ENCODE measurements around the gene GOLM1.

The GOLM1 gene

DNA sequence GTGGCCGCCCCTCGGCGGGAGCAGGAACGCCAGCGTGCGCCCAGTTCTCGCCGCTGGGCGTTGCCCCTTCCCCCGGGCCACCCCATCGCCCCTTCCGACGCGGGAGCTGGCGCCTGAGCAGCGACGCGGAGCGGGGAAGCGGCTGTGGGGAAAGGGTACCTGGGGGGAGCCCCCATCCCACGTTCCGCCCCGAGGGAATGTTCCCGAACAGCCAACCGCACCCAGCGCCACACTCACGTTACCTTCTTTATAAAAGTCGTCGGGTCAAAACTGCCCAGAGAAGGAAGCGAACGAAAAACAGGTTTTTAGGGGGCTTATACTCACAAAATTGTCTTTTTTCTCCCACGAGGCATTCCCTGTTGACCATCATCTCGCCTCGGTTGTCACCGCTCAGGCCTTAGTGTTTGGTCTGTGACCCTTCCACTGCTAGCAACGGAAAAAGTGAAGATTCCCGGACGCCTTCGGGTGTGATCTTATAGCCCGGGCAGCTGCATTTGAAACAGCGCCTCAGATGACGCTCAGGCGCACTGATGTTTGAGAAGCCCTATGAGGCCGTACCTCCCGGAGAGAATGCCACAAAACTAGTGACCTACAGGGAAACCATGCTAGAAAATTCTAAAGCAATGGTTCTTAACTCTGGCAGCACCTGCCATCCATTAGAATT lies 475 bp upstream of the GOLM1 start:
- Mint-ChIP-seq H3K9me3 (ENCODE audit: low read depth) (no peaks in the 10 kb centered on the region), H3K27ac (peak overlapping the region; percentile 83), H3K36me3 (no peaks in the 10 kb centered on the region), H3K4me3 (peak overlapping the region; percentile 94), H3K4me1 (ENCODE audit: low read depth) (peaks cover 9% of the 10 kb centered on the region), H3K27me3 (peaks cover 24% of the 10 kb centered on the region)

DNA sequence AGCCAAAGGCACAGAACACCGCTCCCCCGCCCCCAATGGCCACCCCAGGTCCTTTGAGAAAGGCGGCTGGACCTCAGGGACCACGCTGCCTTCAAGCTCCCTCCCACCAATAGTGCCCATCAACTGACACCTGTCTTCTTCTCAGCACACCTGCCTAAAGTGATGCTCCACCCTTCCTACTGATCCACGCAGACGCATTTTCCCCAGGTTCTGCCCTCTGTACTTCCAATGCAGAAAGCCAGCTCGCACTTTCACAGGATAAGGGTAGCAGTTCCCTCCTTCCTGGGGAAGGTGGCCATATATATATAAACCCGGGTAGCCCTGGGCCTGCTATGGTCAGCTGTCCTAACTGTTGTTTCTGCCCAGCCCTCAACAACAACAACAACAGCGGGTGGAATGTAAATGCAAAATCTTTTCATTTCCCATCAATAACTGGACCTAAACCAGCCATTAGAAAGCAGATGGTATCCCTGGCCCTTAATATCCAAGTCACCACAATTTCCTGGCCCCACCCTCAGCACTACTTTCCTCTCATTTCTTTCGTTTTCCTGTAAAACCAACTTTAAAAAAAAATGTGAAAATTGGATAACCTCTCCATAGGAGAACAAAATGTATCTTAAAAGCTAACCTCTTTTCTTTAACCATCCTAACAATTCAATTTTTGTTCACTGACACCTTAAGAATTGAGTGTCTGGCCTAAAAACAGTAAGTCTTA lies 1.7 kb downstream of the GOLM1 start:
- Mint-ChIP-seq H3K9me3 (ENCODE audit: low read depth) (no peaks in the 10 kb centered on the region), H3K4me1 (ENCODE audit: low read depth) (peaks cover 9% of the 10 kb centered on the region), H3K4me3 (peak overlapping the region; percentile 69), H3K27ac (no peak overlapping the region), H3K27me3 (peaks cover 20% of the 10 kb centered on the region), H3K36me3 (no peaks in the 10 kb centered on the region)

DNA sequence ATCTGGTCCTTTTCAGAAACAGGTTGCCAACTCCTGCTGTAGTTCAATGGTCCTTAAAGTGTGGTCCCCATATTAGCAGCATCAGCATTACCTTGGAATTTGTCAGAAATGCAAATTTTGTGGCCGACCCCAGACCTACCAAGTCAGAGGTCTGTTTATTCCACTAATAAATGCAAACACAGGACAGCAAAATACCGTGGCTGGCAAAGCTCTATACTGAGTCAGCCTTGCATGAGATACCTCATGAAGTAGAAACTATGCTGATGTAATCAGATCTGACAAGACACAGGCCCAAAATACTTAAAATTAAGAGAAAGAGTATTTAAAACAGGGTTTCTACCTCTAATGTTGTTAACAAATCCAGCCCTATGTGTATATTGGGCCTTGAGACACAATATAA lies 3.0 kb downstream of the GOLM1 start:
- Mint-ChIP-seq H3K4me1 (ENCODE audit: low read depth) (peaks cover 9% of the 10 kb centered on the region), H3K27me3 (peaks cover 20% of the 10 kb centered on the region), H3K36me3 (no peaks in the 10 kb centered on the region), H3K27ac (no peak overlapping the region), H3K9me3 (ENCODE audit: low read depth) (no peaks in the 10 kb centered on the region), H3K4me3 (no peak overlapping the region)

DNA sequence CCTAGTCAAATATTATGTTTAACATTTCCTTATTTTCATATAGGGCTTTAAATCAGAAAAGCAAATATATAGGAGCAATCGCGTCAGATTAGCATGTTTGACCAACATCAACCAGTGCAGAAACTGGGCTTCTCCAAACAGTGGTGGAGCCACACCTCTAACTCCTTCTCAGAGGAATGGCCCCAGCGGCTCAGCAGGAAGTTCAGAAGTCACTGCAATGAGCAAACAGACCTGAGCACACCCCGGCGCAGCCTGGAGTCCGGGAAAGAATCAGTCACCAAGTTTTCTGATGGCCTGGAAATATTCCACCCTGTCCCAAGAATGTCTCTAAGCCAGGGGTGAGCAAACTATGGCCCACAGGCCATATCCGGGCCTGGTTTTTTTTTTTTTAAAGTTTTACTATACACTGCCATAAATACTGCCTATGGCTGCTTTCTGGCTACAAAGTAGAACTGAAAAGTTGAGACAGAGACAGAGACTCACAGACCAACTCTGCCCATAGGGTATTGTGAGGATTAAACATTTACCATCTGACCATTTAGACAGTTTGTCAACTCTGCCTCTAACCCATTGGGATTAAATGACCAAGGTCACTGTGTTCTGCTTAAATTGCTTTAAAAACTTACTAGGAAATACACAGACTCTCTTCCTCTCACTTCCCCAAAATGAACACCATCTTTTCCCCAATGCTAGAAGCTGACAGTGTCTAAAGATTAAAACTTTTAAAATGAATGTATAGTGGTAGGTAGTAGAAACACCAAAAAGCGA lies 5.4 kb downstream of the GOLM1 start:
- Mint-ChIP-seq H3K4me3 (no peak overlapping the region), H3K4me1 (ENCODE audit: low read depth) (no peaks in the 10 kb centered on the region), H3K27ac (no peak overlapping the region), H3K36me3 (peaks cover 3% of the 10 kb centered on the region), H3K9me3 (ENCODE audit: low read depth) (peaks cover 4% of the 10 kb centered on the region), H3K27me3 (peaks cover 14% of the 10 kb centered on the region)

DNA sequence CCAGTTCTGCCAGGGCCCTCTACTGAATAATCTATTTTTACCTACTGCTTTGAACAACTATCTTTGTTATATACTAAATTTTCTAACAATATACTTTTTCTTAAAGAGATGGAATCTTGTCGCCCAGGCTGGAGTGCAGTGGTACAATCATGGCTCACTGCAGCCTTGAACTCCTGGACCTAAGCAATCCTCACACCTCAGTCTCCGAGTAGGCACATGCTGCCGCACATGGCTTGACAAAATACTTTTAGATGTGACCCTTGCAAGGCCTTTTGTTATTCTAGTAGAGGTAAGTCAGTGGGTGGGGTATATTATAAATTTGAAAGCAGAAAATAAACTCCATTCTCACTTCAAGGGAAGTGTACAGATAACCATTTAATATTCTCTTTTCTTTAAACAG lies 7.9 kb downstream of the GOLM1 start:
- Mint-ChIP-seq H3K27me3 (peaks cover 3% of the 10 kb centered on the region), H3K4me1 (ENCODE audit: low read depth) (no peaks in the 10 kb centered on the region), H3K36me3 (peaks cover 3% of the 10 kb centered on the region), H3K4me3 (no peak overlapping the region), H3K27ac (no peak overlapping the region), H3K9me3 (ENCODE audit: low read depth) (peaks cover 4% of the 10 kb centered on the region)

DNA sequence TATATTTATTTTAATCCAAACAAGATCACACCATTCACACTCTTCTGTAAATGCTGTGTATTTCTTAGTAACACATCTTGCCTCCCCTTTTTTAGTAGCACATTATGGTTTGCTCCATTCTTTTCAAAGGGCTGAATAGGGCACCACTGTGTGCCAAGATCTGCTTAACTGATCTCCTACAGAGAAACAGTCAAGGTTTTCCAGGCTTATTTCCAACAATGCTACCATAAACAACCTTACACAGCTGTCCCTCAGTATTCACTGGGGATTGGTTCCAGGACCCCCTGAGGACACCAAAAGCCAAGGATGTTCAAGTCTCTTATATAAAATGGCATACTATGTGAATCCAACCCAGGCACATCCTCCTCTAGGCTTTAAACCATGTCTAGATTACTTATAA lies 16.5 kb downstream of the GOLM1 start:
- Mint-ChIP-seq H3K27ac (no peak overlapping the region), H3K27me3 (peaks cover 2% of the 10 kb centered on the region), H3K36me3 (no peaks in the 10 kb centered on the region), H3K9me3 (ENCODE audit: low read depth) (no peaks in the 10 kb centered on the region), H3K4me1 (ENCODE audit: low read depth) (no peaks in the 10 kb centered on the region), H3K4me3 (no peak overlapping the region)

DNA sequence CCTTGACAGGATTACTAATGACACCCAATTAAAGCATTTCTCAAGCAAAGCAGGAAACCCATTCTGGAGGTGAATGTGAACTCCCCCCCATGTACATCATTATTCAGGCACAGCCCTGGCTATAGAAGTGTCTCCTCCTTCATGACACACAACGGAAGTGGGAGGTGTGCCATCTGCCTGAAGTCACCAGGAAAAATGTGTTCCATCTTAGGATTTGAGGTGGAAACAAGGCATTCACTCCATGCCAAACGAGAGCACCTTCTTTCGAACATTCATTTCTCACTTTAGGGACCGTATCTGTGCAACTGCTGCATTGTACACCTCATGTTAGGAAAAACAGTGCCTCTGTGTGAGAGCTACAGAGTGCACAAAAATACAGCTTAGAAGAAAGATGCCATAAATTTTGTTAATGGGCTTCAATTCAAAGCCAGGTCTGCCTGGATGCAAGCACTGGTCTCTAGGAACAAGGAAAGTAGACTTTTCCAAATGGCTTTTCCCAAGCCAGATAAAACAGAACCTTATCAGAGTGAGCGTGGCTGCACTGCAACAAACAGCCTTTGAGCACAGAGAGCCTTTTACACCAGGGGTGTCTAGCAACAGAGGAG lies 19.4 kb downstream of the GOLM1 start:
- no peak overlapping the region for H3K27ac Mint-ChIP-seq
- H3K36me3 Mint-ChIP-seq: no peaks in the 10 kb centered on the region
- no peaks in the 10 kb centered on the region for H3K27me3 Mint-ChIP-seq
- H3K4me3 Mint-ChIP-seq: no peak overlapping the region
- H3K4me1 Mint-ChIP-seq (ENCODE audit: low read depth): peaks cover 7% of the 10 kb centered on the region
- no peaks in the 10 kb centered on the region for H3K9me3 Mint-ChIP-seq (ENCODE audit: low read depth)

DNA sequence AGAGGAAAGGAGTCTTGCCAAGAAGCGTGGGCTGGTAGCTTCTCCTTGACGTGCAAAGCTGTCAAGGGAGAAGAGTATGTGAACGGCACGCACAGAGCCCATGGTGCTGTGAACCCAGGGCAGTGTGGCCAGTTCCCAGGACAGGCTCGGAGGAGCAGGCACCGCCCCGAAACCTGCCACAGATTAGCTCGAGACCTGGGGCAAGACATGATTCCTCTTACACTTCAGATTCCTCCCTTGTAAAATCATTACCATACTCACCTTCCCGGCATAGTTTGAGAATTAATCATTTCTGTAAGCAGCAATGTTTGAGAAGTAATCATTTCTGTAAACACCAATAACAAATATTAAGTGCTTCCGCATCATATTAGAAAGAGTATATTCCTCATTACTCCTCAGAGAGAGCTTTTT lies 19.9 kb downstream of the GOLM1 start:
- no peaks in the 10 kb centered on the region for H3K27me3 Mint-ChIP-seq
- no peaks in the 10 kb centered on the region for H3K9me3 Mint-ChIP-seq (ENCODE audit: low read depth)
- no peaks in the 10 kb centered on the region for H3K36me3 Mint-ChIP-seq
- peaks cover 7% of the 10 kb centered on the region for H3K4me1 Mint-ChIP-seq (ENCODE audit: low read depth)
- no peak overlapping the region for H3K27ac Mint-ChIP-seq
- H3K4me3 Mint-ChIP-seq: no peak overlapping the region

DNA sequence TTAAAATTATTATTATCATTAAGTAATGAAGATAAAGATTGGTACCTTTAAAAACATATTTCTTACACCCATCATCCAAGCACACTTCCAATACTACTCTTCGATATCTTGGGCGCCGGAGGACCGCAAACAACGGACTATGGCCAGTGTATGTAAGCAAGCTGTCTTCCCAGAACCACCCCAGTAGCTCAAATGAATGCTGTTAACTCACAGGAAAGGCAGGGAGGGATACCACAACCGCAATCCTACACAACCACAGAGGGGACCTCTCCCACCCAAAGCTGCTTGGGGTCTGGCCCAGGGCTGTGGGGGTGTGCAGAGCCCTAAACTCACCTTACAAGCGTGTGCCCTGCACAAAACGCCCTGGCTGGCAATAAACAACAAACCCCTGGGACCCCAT lies 20.6 kb downstream of the GOLM1 start:
- Mint-ChIP-seq H3K4me1 (ENCODE audit: low read depth) (peaks cover 7% of the 10 kb centered on the region), H3K4me3 (no peak overlapping the region)

DNA sequence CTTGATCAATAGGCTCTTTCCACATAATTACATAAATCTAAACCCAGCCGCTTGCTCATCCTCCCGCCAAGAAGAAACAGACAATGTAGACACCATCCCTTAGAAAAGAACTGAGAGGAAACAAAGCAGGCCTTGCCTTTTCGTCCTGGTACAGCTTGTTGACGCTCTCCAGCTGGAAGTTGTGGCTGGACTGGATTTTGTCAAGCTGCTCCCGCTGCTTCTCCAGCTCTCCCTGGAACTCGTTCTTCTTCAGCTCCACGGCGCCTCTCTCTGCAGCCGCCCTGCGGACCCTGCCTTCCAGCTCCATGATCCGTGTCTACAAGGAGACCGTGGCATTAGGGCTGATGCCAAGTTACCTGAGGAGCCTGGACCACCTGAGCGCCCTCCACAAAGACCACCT lies 22.1 kb downstream of the GOLM1 start:
- peaks cover 7% of the 10 kb centered on the region for H3K4me1 Mint-ChIP-seq (ENCODE audit: low read depth)
- H3K27me3 Mint-ChIP-seq: no peaks in the 10 kb centered on the region
- H3K9me3 Mint-ChIP-seq (ENCODE audit: low read depth): no peaks in the 10 kb centered on the region
- no peak overlapping the region for H3K27ac Mint-ChIP-seq
- H3K4me3 Mint-ChIP-seq: no peak overlapping the region
- H3K36me3 Mint-ChIP-seq: no peaks in the 10 kb centered on the region

More for the DNA sequence above, 20.6 kb downstream of the GOLM1 start:
- Mint-ChIP-seq H3K27me3 (no peaks in the 10 kb centered on the region), H3K36me3 (no peaks in the 10 kb centered on the region), H3K27ac (no peak overlapping the region), H3K9me3 (ENCODE audit: low read depth) (no peaks in the 10 kb centered on the region)

DNA sequence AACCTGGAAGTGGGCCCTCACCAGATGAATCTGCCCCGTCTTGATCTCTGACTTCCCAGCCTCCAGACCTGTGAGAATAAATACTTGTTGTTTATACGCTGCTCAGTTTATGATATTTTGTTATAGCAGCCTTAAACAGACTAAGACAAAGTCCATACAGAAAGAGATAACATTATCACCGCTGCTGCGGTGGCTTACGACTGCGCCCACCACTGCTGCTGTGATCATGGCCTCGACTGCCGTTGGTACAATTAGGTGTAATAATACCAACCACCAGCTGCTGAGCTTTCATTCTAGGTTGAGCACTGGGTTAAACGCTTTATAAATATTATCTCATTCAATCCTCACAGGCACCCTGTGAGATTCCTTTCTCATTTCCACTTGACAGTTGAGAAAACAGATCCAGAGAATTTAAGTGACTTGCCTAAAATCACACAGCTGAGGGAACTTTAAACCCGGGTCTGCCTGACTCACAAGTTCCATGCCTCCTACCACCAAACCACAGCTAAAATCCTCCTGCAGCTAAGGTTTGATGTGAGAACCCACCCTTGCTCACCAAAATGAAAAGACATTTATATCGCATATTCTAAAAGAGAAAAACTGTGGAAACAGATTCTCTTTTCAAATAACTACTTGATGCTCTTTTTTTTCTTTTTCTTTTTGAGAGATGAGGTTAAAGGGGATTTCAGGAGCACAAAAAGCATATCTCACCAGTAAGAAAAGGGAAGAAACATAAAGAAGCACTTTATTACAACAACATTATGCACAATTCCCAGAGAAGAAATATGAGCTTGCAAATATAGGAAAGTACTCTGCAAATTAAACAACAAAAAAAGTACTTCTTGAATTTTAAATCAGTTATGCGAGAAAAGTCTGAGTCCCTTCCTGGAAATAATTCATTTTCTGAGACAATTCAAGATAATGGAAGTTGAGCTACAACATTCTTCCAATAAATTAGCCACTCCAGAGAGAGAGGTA lies 23.9 kb downstream of the GOLM1 start:
- Mint-ChIP-seq H3K27me3 (no peaks in the 10 kb centered on the region), H3K36me3 (no peaks in the 10 kb centered on the region), H3K4me1 (ENCODE audit: low read depth) (peaks cover 7% of the 10 kb centered on the region), H3K9me3 (ENCODE audit: low read depth) (no peaks in the 10 kb centered on the region), H3K4me3 (no peak overlapping the region), H3K27ac (peak overlapping the region; percentile 8)

DNA sequence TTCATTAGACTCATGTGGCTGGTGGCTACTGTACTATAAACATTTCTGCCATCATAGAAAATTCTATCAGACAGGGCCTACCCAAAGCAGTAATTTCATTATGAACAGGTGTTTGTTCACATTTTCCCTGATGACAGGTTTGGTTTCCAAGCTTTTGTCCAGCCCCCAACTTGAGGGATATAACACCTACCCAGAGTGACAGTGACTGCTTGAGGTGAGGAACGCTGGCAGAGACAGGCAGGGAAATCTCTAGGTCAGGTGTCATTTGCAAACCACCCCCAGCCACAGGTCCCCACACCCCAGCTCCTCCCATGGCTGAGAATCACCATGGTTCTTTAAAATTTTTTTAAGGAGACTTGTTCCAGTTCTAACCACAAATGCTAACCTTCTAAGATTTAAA lies 25.5 kb downstream of the GOLM1 start:
- no peak overlapping the region for H3K4me3 Mint-ChIP-seq
- H3K9me3 Mint-ChIP-seq (ENCODE audit: low read depth): no peaks in the 10 kb centered on the region
- no peak overlapping the region for H3K27ac Mint-ChIP-seq
- H3K27me3 Mint-ChIP-seq: no peaks in the 10 kb centered on the region
- H3K36me3 Mint-ChIP-seq: no peaks in the 10 kb centered on the region
- H3K4me1 Mint-ChIP-seq (ENCODE audit: low read depth): peaks cover 7% of the 10 kb centered on the region

DNA sequence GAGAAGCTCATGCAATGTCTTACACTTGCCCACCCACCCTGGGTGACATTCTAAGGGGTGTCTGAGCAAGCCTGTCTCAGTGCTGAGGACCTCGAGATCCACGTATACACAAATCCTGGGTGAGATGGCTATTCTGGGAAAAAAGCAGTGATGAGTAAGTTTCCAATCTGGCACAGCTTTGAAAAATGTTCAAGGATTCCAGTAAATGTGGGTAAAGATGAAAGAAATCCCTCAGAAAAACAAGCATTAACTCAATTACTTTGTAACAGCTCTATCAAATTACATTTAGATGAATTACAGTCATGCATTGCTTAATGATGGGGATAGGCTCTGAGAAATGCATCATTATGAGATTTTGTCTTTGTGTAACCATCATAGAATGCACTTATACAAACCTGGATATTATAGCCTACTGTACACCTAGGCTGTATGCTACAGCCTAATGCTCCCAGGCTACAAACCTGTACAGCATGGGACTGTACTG lies 26.9 kb downstream of the GOLM1 start:
- Mint-ChIP-seq H3K27me3 (no peaks in the 10 kb centered on the region), H3K4me3 (no peak overlapping the region), H3K9me3 (ENCODE audit: low read depth) (no peaks in the 10 kb centered on the region), H3K27ac (no peak overlapping the region), H3K36me3 (no peaks in the 10 kb centered on the region), H3K4me1 (ENCODE audit: low read depth) (peaks cover 7% of the 10 kb centered on the region)

DNA sequence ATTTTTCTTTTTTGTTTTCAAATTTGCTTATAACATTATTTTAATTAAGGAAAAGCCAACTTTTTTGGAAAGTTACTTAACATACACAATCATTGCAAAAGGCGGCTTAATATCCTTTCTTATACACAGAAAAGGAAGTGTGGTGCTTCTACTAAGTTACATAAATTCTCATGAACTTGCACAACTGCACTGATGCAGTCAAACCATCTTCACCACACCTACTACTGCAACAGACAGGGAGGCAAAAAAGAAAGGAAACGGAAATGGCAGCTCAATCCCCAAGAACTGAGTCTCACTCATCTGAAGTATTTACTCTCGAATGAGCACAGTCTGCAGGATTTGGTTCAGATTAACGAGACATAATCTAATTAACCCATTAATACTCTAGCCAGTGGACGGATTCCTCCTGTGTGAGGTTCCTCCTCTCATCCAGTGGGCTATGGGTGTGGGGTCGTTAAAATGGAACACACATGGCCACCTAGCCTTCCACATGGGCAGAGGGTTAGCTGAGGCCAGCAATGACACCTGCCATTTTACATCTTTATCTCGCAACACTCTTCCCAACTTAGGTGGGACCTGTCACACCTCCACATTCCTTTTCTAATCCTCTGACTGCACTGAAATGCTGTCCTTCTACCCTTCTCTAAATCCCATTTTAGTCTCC lies 30.0 kb downstream of the GOLM1 start:
- Mint-ChIP-seq H3K36me3 (no peaks in the 10 kb centered on the region), H3K9me3 (ENCODE audit: low read depth) (no peaks in the 10 kb centered on the region), H3K27ac (no peak overlapping the region), H3K4me1 (ENCODE audit: low read depth) (no peaks in the 10 kb centered on the region), H3K27me3 (no peaks in the 10 kb centered on the region), H3K4me3 (no peak overlapping the region)

Measured in activated naive CD8-positive, alpha-beta T cell (primary cell).